Keratinocyte (primary cell): ENCODE data around the gene KSR1. TPM values are rescaled to one million over a fixed set of nuclear protein-coding genes. Genes with fewer than 3 reads are reported as not detected.

Experiments
- DNase-seq: peaks from one replicate; pipeline ENCODE4 v3.0.0-alpha.2; 2011; ENCODE audit warnings: low read depth, missing footprints, low spot score
- FAIRE-seq: peaks from 2 replicates; lab custom pipeline; 2011; peaks lifted over from hg19 to GRCh38; lab: Jason Lieb, UNC
- H2AFZ ChIP-seq: 2 replicates; pipeline ENCODE4 v1.6.0; 2012; ENCODE audit warnings: low read length, control low read depth, inconsistent platforms; ENCODE audit not compliant: control insufficient read depth
- H3K27ac ChIP-seq: 2 replicates; pipeline ENCODE4 v1.5.1; 2011; ENCODE audit warnings: low read length; ENCODE audit not compliant: control insufficient read depth, insufficient read depth
- H3K27me3 ChIP-seq: 3 replicates; pipeline ENCODE4 v1.6.0; 2011; ENCODE audit warnings: low read length; ENCODE audit not compliant: control insufficient read depth, insufficient read depth; ENCODE audit errors: extremely low read depth
- H3K36me3 ChIP-seq, 2 experiments: 2 replicates in 1 of 2; 3 replicates in 1 of 2; pipeline ENCODE4 v1.5.1; 2011; ENCODE audit warnings: low read length in 2 of 2, mild to moderate bottlenecking in 1 of 2; ENCODE audit not compliant: control insufficient read depth in 2 of 2, insufficient read depth in 2 of 2; ENCODE audit errors: extremely low read depth in 1 of 2
- H3K4me1 ChIP-seq: 3 replicates; pipeline ENCODE4 v1.5.1; 2011; ENCODE audit warnings: low read length; ENCODE audit not compliant: control insufficient read depth, insufficient read depth; ENCODE audit errors: extremely low read depth
- H3K4me2 ChIP-seq: 3 replicates; pipeline ENCODE4 v1.6.0; 2011; ENCODE audit warnings: low read depth, low read length; ENCODE audit not compliant: control insufficient read depth, insufficient read depth; ENCODE audit errors: extremely low read depth
- H3K4me3 ChIP-seq, 3 experiments: fragments of 200-600 bp in 1 of 3; sonication (generic) in 1 of 3; 2 replicates in 2 of 3; 3 replicates in 1 of 3; pipeline ENCODE4 v1.5.1; 2011 to 2016; ENCODE audit warnings: low read length in 3 of 3, mild to moderate bottlenecking in 3 of 3, control low read depth in 2 of 3, inconsistent platforms in 1 of 3, low read depth in 1 of 3, mixed read lengths in 1 of 3, mixed run types in 1 of 3, moderate library complexity in 1 of 3; ENCODE audit not compliant: control insufficient read depth in 2 of 3, insufficient read depth in 2 of 3; ENCODE audit errors: extremely low read depth in 1 of 3
- H3K79me2 ChIP-seq: 2 replicates; pipeline ENCODE4 v1.6.0; 2012; ENCODE audit warnings: low read length; ENCODE audit not compliant: control insufficient read depth, insufficient read depth
- H3K9ac ChIP-seq: 3 replicates; pipeline ENCODE4 v1.6.0; 2011; ENCODE audit warnings: low read length; ENCODE audit not compliant: control insufficient read depth, insufficient read depth; ENCODE audit errors: extremely low read depth
- H3K9me1 ChIP-seq: 3 replicates; pipeline ENCODE4 v1.6.0; 2011; ENCODE audit warnings: low read length; ENCODE audit not compliant: control insufficient read depth, insufficient read depth; ENCODE audit errors: extremely low read depth
- H3K9me3 ChIP-seq: 2 replicates; pipeline ENCODE4 v1.5.1; 2012; ENCODE audit warnings: low read depth, low read length; ENCODE audit not compliant: control insufficient read depth
- H4K20me1 ChIP-seq: 3 replicates; pipeline ENCODE4 v1.6.0; 2011; ENCODE audit warnings: low read length; ENCODE audit not compliant: control insufficient read depth, insufficient read depth; ENCODE audit errors: extremely low read depth
- EZH2 ChIP-seq: IDR thresholded peaks from one replicate; pipeline ENCODE4 v1.6.1; 2012; ENCODE audit warnings: inconsistent platforms, mild to moderate bottlenecking, low read length, moderate library complexity
- dilution Hi-C: fragments of 300-500 bp; cut with MboI; formaldehyde crosslinking; loops from one replicate; pipeline ENCODE4 v1.7.0; 2020; ENCODE audit warnings: low sequenced_read_pairs; ENCODE audit not compliant: extremely low pct_ligation_motif_present
- polyA plus RNA-seq, 5 experiments: library from polyadenylated mRNA; depleted of rRNA in 3 of 5; stranded (reverse) in 3 of 5; stranded (forward) in 1 of 5; unstranded in 1 of 5; fragments of >200 nt; gene quantifications; 1 replicate in 1 of 5; 2 replicates in 3 of 5; 3 replicates in 1 of 5; pipeline versions ENCODE4 v1.2.1 to v1.2.3, GENCODE V29; 2011 to 2012; ENCODE audit warnings: missing spikeins in 2 of 5, low read depth in 1 of 5, low replicate concordance in 1 of 5
- TF ChIP-seq, protein P1 (sequence below), 3 experiments: IDR thresholded peaks in 1 of 3; conservative IDR thresholded peaks in 1 of 3; optimal IDR thresholded peaks in 1 of 3; 2 replicates in 2 of 3; 3 replicates in 1 of 3; pipeline versions ENCODE3 to v1.5.1; 2011; ENCODE audit warnings: low read length in 3 of 3, mild to moderate bottlenecking in 3 of 3, moderate library complexity in 2 of 3, control low read depth in 1 of 3, inconsistent platforms in 1 of 3; ENCODE audit not compliant: insufficient read depth in 2 of 3; ENCODE audit errors: extremely low read depth in 1 of 3

The KSR1 gene
- polyA plus RNA-seq, 1 donor (not counting 4 experiments of a cell fraction or from before 2014, with no cell fraction given), result 1.3 TPM

DNA sequence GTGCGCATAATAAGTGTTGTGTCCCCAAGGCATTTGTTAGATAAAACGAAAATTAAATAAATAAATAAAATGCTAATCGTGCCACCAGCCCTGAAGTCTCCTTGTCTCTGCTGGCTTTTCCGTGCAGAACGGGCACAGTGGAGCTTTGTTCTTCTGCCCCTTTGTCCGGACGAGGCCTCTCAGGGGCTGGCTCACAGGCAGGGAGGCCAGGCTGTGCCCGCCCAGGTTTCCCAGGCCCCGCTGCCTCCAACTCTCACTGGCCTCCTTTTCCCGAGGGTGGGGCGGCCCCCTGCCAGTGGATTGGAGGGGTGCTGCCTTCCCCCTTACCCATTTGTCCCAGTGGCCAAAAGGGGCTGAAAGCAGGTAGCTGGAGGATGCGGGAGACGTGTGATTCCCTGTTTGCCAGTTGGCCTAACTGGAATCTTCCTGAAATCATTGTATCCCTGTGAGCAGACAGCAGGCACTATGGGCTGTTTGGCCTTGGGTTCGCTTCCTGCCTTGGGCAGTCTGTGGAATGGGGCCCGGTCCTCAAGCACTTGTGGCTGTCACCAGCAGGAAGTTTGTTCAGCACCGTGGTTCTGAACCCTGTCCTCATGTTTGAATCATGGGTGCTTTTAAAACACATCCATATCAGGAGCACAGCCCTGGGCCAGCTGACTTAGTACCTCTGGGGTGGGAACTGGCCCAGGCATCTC, 64.4 kb downstream of the KSR1 start:
- H3K9me1 ChIP-seq, result no peaks in the 10 kb centered on the region
- H3K4me3 ChIP-seq, result no peak overlapping the region
- dilution Hi-C loops, result no loop called here
- no peak for TF ChIP-seq EZH2
- TF ChIP-seq, protein P1, sequence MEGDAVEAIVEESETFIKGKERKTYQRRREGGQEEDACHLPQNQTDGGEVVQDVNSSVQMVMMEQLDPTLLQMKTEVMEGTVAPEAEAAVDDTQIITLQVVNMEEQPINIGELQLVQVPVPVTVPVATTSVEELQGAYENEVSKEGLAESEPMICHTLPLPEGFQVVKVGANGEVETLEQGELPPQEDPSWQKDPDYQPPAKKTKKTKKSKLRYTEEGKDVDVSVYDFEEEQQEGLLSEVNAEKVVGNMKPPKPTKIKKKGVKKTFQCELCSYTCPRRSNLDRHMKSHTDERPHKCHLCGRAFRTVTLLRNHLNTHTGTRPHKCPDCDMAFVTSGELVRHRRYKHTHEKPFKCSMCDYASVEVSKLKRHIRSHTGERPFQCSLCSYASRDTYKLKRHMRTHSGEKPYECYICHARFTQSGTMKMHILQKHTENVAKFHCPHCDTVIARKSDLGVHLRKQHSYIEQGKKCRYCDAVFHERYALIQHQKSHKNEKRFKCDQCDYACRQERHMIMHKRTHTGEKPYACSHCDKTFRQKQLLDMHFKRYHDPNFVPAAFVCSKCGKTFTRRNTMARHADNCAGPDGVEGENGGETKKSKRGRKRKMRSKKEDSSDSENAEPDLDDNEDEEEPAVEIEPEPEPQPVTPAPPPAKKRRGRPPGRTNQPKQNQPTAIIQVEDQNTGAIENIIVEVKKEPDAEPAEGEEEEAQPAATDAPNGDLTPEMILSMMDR (optimal IDR thresholded peaks at IDR 0.05 in 1 of 3, IDR thresholded peaks at IDR 0.05 in 1 of 3, conservative IDR thresholded peaks at IDR 0.05 in 1 of 3; ENCODE audit: extremely low read depth in 1 of 3, insufficient read depth in 2 of 3, low read length in 3 of 3), result no peak
- H3K36me3 ChIP-seq, result no peaks in the 10 kb centered on the region
- H3K9ac ChIP-seq, result no peak overlapping the region
- no peaks in the 10 kb centered on the region for H4K20me1 ChIP-seq
- no peak overlapping the region for H2AFZ ChIP-seq
- DNase-seq (no peak), FAIRE-seq (no peak)
- no peaks in the 10 kb centered on the region for H3K9me3 ChIP-seq
- H3K4me2 ChIP-seq, result no peak overlapping the region
- H3K4me1 ChIP-seq, result peaks cover 11% of the 10 kb centered on the region
- H3K27ac ChIP-seq, result no peak overlapping the region
- H3K79me2 ChIP-seq, result no peaks in the 10 kb centered on the region
- no peaks in the 10 kb centered on the region for H3K27me3 ChIP-seq

DNA sequence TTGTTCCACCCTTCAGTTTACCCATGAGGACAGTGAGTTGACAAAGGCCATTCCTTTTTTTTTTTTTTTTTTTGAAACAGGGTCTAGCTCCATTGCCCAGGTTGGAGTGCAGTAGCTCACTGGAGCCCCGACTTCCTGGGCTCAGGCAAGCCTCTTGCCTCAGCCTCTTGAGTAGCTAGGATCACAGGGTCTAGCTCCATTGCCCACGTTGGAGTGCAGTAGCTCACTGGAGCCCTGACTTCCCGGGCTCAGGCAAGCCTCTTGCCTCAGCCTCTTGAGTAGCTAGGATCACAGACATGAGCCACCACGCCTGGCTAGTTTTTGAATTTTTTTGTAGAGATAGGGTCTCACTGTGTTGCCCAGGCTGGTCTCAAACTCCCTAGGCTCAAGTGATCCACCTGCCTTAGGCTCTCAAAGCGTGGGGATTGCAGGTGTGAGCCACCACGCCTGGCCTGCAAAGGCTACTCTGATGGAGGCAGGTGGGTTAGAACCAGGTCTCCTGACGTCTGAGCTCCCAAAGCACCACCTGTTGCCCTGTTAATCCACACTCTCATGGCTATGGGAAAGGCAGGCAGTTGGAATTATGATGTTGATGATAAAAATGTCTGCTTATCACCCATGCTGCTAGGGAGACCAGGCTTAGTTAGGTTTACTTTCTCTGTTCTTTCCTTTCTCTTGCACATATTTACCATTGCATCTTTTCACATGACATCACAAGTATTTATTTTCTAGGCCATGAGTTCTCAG, 65.2 kb downstream of the KSR1 start:
- no peaks in the 10 kb centered on the region for H3K9me1 ChIP-seq
- no peaks in the 10 kb centered on the region for H3K9me3 ChIP-seq
- H3K36me3 ChIP-seq, result no peaks in the 10 kb centered on the region
- no peaks in the 10 kb centered on the region for H3K79me2 ChIP-seq
- peaks cover 11% of the 10 kb centered on the region for H3K4me1 ChIP-seq
- no peak overlapping the region for H2AFZ ChIP-seq
- H3K27me3 ChIP-seq, result no peaks in the 10 kb centered on the region
- no peak overlapping the region for H3K4me3 ChIP-seq
- FAIRE-seq, result no peak
- dilution Hi-C loops, result no loop called here
- H3K27ac ChIP-seq, result no peak overlapping the region
- no peak for DNase-seq
- H3K4me2 ChIP-seq, result no peak overlapping the region
- TF ChIP-seq EZH2, result no peak
- TF ChIP-seq, protein P1 (optimal IDR thresholded peaks at IDR 0.05 in 1 of 3, IDR thresholded peaks at IDR 0.05 in 1 of 3, conservative IDR thresholded peaks at IDR 0.05 in 1 of 3; ENCODE audit: extremely low read depth in 1 of 3, insufficient read depth in 2 of 3, low read length in 3 of 3), result no peak
- no peaks in the 10 kb centered on the region for H4K20me1 ChIP-seq
- no peak overlapping the region for H3K9ac ChIP-seq
